Suppressor macrophage treated with lipopolysaccharide for 4 hours (primary cell): ENCODE data around the gene NKIRAS2.

Experiments
- DNase-seq: peaks from one replicate; pipeline ENCODE4 v3.0.0-alpha.2; 2020

The NKIRAS2 gene

GRCh38 chr17:42019509-42020404 lies at the start of gene NKIRAS2:
Gene NKIRAS2, plus strand, starts transcription at chr17:42020090. Its CDS starts 1,488 bp downstream, at chr17:42021578.
- peak; percentile 97 for DNase-seq

- DNase-seq: no peak
These were observed 49.0 kb upstream of the NKIRAS2 start for GRCh38 chr17:41970901-41971331.

DNA sequence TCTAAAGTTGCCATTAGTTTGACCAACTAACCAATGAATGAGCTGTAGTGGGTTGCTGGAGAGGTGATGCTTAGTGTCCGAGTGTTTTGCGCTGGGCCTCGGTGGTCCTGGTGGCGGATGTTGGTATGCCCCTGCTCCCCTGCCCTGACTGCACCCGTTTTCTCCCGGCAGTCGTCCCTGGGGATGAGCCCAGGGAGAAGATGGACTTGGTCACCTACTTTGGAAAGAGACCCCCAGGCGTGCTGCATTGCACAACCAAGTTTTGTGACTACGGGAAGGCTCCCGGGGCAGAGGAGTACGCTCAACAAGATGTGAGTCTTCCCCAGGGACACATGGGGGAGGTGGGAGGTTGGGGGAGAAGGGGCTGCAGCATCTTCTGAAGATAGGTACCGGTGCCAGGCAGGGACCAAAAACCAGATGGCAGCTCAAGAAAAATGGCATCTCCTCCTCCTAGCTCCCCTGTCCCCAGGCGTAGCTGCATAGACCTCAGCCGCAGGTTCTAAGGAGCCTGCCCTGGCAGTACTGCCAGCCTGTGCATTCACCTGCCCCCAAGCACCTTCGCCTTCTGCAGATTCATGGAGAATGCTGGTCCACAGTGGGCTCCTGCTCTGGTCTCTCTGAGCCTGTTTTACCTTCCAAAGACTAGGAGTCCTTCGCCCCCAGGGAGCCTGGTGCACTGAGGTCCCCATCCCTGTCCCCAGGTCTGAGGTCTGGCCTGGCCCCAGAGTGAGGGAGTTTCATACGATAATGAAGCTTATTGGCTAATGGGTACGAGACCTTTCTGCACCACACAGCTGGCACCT lies 48.0 kb upstream of the NKIRAS2 start:
- DNase-seq: no peak

- no peak for DNase-seq
These were observed 47.1 kb upstream of the NKIRAS2 start for GRCh38 chr17:41972571-41973407.

DNA sequence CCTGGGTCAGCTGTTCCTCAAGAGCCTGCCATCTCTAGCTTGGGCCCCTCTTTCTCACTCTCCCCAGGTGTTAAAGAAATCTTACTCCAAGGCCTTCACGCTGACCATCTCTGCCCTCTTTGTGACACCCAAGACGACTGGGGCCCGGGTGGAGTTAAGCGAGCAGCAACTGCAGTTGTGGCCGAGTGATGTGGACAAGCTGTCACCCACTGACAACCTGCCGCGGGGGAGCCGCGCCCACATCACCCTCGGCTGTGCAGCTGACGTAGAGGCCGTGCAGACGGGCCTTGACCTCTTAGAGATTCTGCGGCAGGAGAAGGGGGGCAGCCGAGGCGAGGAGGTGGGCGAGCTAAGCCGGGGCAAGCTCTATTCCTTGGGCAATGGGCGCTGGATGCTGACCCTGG lies 46.5 kb upstream of the NKIRAS2 start:
- DNase-seq: no peak

GRCh38 chr17:41974031-41974430 lies 45.9 kb upstream of the NKIRAS2 start:
- DNase-seq: no peak

- DNase-seq: no peak
These were observed 45.2 kb upstream of the NKIRAS2 start for GRCh38 chr17:41974658-41975057.

DNA sequence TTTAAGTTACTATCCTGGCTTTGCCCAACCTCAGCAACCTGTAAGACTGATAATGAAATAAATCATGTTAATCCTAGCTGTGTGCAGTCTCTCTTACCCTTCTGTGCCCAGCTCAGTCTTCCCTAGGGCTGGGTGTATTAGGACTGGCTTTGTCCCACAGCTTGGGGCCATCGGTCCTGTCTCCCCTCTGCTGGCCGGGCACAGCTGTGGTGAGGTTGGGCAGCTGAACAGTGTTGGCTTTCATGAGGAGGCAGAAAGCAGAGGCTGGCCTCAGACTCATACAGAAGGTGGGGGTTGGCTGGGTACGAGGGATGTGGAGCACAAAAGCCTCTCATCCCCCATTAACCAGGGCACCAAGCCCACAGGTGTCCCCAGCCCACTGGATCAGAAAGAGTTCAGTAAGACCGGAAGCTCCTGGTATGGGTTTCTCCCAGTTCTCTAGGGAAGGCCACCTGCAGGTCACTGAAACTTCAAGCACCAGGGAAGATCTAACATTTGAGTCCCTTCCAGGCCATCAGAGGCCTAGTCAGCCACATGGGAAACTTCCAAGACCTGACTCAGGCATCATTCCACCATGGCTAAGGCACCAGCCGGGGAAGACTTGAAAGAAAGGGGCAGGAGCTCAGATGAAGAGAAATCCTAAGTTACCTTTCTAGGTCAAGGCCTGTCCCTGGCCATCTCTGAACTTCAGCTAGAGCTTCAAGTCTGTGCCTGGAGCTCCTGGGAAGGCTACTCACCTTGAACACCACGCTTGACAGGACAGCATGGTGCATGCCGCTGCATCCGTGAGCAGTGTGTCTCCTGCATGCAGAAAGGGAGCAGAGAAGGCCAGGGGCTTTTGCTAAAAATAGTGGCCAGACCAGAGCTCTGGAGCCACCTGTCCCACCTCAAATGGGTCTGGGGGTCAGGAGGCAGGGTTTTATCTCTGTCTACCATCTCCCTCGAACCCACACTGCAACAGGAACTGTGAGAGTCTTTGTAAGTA lies 44.5 kb upstream of the NKIRAS2 start:
- no peak for DNase-seq

DNA sequence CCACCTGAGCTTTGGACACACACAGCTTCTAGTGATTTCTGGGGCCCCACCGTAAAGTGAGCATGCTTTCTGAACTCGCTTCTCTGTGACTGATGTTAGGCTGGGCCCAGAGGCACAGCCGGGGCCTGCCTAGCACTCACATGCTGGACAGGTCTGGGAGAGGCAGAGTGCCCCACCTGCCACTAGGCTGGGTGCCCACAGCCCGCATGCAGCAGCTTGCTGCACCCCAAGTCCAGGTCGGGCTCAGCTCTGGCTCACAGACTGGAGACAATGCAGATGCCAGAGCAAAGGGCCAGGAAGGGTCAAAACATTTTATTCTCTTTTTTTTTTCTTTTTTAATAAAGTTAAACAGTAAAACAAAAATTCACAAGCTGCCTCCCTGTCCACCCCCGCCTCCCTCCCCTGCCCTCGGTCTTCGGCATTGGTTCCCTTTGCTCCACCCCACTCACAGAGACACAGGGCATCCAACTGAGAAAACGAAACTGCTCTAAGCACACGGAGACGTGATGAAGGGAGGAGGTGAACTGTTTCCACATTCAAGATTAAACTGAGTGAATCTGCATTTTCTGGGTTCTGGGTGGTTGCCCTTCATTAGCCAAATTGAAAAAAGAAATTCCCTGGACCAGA lies 43.6 kb upstream of the NKIRAS2 start:
- DNase-seq: no peak

GRCh38 chr17:41977991-41978390 lies 41.9 kb upstream of the NKIRAS2 start:
- DNase-seq: no peak

GRCh38 chr17:41982026-41982760 lies 37.7 kb upstream of the NKIRAS2 start:
- no peak for DNase-seq

DNA sequence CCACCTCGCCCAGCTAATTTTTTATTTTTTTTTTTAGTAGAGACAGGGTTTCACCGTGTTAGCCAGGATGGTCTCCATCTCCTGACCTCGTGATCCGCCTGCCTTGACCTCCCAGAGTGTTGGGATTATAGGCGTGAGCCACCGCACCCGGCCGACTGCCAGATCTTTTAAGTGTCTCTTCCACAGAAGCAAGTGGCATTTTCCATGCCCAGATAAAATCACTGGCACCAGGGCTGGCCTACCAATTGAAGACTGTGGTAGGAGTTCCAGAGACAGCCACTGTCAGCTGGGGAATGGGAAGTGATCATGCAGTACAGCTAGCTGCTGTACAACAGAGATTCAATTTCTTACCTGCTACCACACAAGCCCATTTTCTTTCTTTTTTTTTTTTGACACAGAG lies 35.4 kb upstream of the NKIRAS2 start:
- no peak for DNase-seq

DNA sequence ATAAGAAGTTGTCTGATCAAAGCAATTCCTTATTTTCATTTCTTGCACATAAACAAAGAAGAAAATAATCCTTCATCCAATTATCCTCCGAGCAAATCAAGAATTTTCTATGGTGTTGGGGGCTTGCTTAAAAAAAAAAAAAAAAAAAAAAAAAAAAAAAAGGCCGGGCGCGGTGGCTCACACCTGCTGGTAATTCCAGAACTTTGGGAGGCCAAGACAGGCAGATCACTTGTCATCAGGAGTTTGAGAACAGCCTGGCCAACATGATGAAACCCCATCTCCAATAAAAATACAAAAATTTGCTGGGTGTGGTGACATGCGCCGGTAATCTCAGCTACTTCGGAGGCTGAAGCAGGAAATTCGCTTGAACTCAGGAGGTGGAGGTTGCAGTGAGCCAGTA lies 34.0 kb upstream of the NKIRAS2 start:
- DNase-seq: no peak

- DNase-seq: no peak
These were observed 33.3 kb upstream of the NKIRAS2 start for GRCh38 chr17:41986634-41987033.

- no peak for DNase-seq
These were observed 32.2 kb upstream of the NKIRAS2 start for GRCh38 chr17:41987642-41988041.

GRCh38 chr17:41988418-41988817 lies 31.5 kb upstream of the NKIRAS2 start:
- DNase-seq: no peak

DNA sequence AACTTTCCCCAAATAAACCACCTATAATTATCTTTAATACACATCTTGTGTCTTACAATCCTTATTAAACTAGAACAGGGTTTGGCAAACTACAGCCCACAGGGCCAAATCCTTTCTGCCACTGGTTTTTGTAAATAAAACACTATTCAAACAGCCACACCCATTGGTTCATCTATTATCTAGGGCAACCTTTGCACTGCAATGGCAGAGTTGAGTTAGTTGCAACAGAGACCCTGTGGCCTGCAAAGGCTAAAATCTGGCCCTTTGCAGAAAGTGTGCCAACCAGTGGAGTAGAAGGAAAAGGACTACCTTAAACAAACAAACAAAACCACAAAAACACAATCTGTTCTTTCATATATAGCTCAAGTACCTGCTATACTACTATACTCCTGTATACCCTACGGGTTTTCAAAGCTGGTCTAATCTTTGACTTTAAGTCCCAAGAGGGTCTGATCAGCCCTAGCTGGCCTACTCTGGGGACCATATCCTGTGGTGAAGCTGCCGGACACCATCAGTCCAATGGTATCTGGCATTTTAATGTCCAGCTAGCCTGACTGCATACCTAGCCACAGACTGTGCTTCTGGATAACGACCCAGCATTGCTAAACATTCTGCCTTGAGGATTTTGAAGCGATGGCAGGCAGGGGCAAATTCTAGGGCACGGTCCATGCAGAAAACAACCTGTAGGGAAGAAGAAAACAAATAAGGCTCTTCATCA lies 30.0 kb upstream of the NKIRAS2 start:
- DNase-seq: no peak

DNA sequence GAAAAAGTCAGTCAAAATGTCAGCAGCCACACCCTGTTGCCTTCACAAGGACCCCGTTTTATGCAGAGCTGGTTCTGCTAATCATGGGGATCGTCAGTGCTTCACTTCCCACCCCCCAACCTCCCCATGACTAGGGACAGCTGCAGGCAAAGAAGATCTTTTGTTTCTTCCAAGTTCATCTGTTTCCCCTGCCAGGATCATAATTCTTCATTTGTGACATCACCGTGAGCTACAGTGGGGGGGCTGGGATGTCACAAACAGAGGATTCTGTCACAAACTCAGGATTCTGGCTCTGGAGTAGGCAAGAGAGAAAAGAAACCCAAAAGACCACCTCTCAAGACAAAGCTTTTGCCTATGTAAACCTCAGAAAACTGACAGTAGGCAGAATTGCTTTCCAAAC lies 27.3 kb upstream of the NKIRAS2 start:
- no peak for DNase-seq

- no peak for DNase-seq
These were observed 23.1 kb upstream of the NKIRAS2 start for GRCh38 chr17:41996855-41997164.

DNA sequence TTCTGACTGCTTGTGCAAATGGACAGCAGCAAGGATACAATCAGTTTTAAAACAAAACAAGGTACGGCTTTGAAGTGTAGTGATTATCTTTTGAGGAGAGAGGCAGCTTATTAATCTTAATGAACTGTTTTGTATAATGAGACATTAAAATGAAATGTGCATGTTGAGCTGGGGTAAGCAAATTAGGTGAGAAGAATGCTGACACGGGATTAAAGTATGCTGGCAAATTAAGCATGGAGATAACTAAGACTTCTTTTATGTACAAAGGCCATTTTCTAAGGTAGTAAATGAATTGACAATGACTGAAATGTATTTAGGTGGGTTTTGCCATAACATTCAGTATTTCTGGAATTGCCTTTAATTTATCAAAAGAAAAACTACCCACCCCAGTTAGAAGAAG lies 21.4 kb upstream of the NKIRAS2 start:
- DNase-seq: no peak
